NCI-H128 (cell line): ENCODE data around the gene DRC3.
"Not testable (repeated sequence)": the region's sequence is repeated elsewhere in the genome, so short reads cannot be mapped to it uniquely, and the experiment has no call there.

Experiments used
- DNase-seq: peaks from one replicate; lab custom pipeline; 2025; ENCODE audit not compliant: unreplicated experiment; lab: John Stamatoyannopoulos, UW

DRC3 gene, protein sequence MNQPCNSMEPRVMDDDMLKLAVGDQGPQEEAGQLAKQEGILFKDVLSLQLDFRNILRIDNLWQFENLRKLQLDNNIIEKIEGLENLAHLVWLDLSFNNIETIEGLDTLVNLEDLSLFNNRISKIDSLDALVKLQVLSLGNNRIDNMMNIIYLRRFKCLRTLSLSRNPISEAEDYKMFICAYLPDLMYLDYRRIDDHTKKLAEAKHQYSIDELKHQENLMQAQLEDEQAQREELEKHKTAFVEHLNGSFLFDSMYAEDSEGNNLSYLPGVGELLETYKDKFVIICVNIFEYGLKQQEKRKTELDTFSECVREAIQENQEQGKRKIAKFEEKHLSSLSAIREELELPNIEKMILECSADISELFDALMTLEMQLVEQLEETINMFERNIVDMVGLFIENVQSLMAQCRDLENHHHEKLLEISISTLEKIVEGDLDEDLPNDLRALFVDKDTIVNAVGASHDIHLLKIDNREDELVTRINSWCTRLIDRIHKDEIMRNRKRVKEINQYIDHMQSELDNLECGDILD

GRCh38 chr17:17972126-17972951, at the start of gene DRC3, which contains the start of gene TOM1L2:
Gene DRC3, plus strand, starts transcription at chr17:17972862. Its CDS starts 4,737 bp downstream, at chr17:17977599.
Gene TOM1L2, minus strand, starts transcription at chr17:17972400. Its CDS starts 87 bp downstream, at chr17:17972313.
- DNase-seq, result peak; percentile 99

- DNase-seq, result no peak
These were observed 48.4 kb upstream of the DRC3 start for GRCh38 chr17:17924131-17924856.

GRCh38 chr17:17924857-17925250, 47.8 kb upstream of the DRC3 start:
- DNase-seq, result no peak

DNA sequence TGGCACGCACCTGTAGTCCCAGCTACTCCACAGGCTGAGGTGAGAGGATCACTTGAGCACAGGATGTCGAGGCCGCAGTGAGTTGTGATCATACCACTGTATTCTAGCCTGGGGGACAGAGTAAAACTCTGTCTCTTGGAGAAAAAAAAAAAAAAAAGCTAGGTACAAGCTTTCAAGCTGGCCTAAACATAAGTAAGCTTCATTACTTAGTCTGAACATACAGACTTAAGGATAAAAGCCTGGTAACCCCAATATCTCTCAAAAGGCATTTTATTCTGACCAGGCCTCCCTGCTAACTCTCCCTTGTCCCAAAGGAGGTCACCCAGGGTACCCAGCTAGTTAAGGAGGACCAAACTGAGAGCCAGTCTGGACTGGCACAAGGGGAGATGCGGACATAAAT, 46.6 kb upstream of the DRC3 start:
- DNase-seq, result no peak

- DNase-seq, result no peak
These were observed 45.7 kb upstream of the DRC3 start for GRCh38 chr17:17926840-17927449.

DNA sequence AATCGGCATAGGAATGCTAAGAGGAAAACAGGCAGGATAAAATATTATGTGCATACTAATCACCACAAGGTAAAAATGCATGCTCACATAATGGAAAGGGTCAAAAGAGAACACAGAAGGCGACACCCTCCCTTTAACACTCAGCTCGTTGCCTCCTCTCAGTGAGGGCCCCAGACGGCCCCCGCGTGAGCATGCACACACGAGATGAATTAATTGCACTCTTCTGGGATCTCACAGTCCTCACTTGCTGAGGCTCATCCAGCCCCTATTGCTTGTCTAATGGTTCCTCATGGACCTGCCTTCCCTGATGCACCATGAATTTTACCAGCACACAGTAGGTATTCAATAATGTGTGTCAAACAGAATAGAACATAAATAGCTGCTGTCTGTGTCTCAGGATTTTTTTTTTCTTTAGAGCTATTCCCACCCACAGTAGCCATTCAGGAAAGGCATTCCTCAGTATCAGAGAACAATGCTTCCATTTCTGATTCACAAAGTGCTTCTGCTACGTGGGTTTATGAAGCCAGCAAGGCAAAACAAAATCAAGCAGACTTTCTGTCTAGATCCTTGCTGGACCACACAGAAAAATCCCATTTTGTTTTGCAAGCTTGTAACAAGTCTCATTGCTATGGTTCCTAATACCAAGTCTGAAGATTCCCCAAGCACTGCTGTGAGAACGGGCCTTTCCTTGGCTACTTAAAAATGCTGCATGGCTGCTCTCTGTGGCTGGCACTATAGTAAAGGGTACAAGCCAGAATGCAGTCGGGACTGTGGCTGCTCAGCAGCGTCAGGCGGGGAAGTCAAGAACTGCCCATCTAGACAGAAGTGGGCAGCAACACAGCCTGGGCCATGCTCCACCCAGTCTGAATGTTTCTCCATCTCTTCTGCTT, 44.0 kb upstream of the DRC3 start:
- DNase-seq, result no peak

- DNase-seq, result no peak
These were observed 42.8 kb upstream of the DRC3 start for GRCh38 chr17:17929655-17930380.

GRCh38 chr17:17930674-17931073, 42.0 kb upstream of the DRC3 start:
- no peak for DNase-seq

- DNase-seq, result no peak
These were observed 41.5 kb upstream of the DRC3 start for GRCh38 chr17:17931159-17931558.

DNA sequence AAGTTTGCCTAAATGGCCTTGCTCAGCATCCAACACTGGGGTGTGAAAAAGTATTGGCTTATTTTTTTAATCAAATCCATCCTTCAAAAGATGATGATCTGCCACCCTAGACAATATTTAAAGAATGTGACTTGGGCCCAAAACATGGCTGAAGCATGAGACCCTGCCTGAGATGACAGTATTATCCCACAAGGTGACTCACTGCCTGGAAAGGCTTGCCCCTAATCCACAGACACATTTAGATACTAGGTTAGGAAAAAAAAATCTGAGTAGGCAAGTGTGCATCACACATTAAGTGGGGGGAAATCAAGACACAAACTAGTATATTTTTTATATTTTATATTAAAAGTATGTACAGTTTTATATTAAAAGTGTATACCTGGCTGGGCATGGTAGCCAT, 38.9 kb upstream of the DRC3 start:
- no peak for DNase-seq

- DNase-seq, result no peak
These were observed 38.4 kb upstream of the DRC3 start for GRCh38 chr17:17934214-17934613.

- DNase-seq, result no peak
These were observed 37.9 kb upstream of the DRC3 start for GRCh38 chr17:17934806-17935205.

- no peak for DNase-seq
These were observed 37.1 kb upstream of the DRC3 start for GRCh38 chr17:17935321-17936271.

DNA sequence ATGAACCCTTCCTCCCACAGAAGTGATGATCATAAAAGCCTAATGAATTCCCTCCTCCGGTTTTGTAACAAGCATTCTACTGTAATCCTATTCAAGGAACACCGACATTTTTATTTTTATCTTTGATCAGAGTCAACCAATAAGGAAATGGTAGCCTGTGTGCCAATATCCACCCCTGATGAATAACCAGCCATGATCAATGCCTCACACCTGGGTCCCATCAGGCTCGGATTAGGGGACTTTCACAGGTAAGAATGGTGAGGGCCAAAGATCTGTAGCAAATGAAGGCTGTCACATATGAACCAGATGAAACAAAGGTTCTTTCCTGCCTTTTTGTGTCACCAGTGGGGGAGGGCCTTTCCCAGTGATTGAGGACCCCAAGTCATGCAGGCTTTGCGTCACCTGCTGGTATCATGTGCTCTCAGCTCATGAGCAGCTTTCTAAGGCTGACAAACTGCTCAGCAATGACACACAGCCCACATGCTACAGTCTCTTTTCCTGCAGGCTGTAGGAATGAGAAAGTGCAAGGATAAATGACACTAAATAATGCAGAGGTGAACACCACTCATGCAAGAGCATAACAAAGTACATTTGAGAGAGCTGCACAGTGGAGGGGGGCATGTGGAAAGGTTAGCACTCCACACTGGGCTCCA, 35.3 kb upstream of the DRC3 start:
- DNase-seq, result no peak

GRCh38 chr17:17937958-17938357, 34.7 kb upstream of the DRC3 start:
- no peak for DNase-seq

- no peak for DNase-seq
These were observed 34.1 kb upstream of the DRC3 start for GRCh38 chr17:17938388-17939107.

DNA sequence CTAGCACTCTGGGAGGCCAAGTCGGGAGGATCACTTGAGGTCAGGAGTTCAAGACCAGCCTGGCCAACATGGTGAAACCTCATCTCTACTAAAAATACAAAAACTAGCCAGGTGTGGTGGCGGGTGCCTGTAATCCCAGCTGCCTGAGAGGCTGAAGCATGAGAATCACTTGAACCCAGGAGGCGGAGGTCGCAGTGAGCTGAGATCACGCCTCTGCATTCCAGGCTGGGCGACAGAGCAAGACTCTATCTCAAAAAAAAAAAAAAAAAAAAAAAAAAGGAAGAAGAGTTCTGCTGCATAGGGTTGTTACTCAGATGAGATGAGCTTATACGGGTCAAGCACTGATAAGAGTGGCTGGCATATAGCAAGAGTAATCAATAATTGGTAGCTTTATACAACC, 32.7 kb upstream of the DRC3 start:
- DNase-seq, result not testable (repeated sequence)
